Activated T-cell treated with anti-CD3 and anti-CD28 coated beads for 4 hours (primary cell): ENCODE measurements around the gene PSORS1C2.

Experiments
- DNase-seq: peaks from one replicate; pipeline ENCODE4 v3.0.0-alpha.2; 2020

Gene PSORS1C2

GRCh38 chr6:31135710-31136109 is 3.2 kb downstream of the PSORS1C2 start:
- no peak for DNase-seq

GRCh38 chr6:31132806-31133205 is 6.1 kb downstream of the PSORS1C2 start:
- DNase-seq = no peak

- DNase-seq = no peak
These were observed 7.3 kb downstream of the PSORS1C2 start for GRCh38 chr6:31131595-31131994.

- DNase-seq = no peak
These were observed 8.1 kb downstream of the PSORS1C2 start for GRCh38 chr6:31130751-31131150.

GRCh38 chr6:31129130-31129529 is 9.7 kb downstream of the PSORS1C2 start:
- DNase-seq = no peak

GRCh38 chr6:31128093-31128676 is 10.7 kb downstream of the PSORS1C2 start:
- peak; percentile 67 for DNase-seq

GRCh38 chr6:31126396-31127175 is 12.3 kb downstream of the PSORS1C2 start:
- DNase-seq = no peak

GRCh38 chr6:31125586-31126363 is 13.1 kb downstream of the PSORS1C2 start:
- no peak for DNase-seq

GRCh38 chr6:31125162-31125561 is 13.7 kb downstream of the PSORS1C2 start:
- DNase-seq = no peak

- no peak for DNase-seq
These were observed 15.8 kb downstream of the PSORS1C2 start for GRCh38 chr6:31122791-31123706.

GRCh38 chr6:31121131-31121790 is 17.6 kb downstream of the PSORS1C2 start:
- DNase-seq = no peak

GRCh38 chr6:31120151-31120915 is 18.5 kb downstream of the PSORS1C2 start, which contains the start of gene CDSN:
Gene CDSN (minus strand): TSS chr6:31120446. CDS start chr6:31120419, 27 bp downstream.
- DNase-seq = no peak

GRCh38 chr6:31118178-31118577 is 20.7 kb downstream of the PSORS1C2 start:
- DNase-seq = no peak

- no peak for DNase-seq
These were observed 22.0 kb downstream of the PSORS1C2 start for GRCh38 chr6:31116661-31117385.

- no peak for DNase-seq
These were observed 22.8 kb downstream of the PSORS1C2 start for GRCh38 chr6:31115941-31116560.

- no peak for DNase-seq
These were observed 23.7 kb downstream of the PSORS1C2 start for GRCh38 chr6:31114970-31115849.

- no peak for DNase-seq
These were observed 24.4 kb downstream of the PSORS1C2 start, which contains the start of gene PSORS1C1 for GRCh38 chr6:31114541-31114878. Gene PSORS1C1 (plus strand): TSS chr6:31114800. CDS start chr6:31129633, 14,833 bp downstream.

- no peak for DNase-seq
These were observed 24.9 kb downstream of the PSORS1C2 start for GRCh38 chr6:31113861-31114540.
